ENCODE results near the gene ZNF485. TPM values are rescaled to one million over a fixed set of nuclear protein-coding genes. Genes with fewer than 3 reads are reported as not detected.
"Not testable (repeated sequence)": the region's sequence is repeated elsewhere in the genome, so short reads cannot be mapped to it uniquely, and the experiment has no call there.

Gene ZNF485
- total and polyA plus RNA-seq, 7 experiments from 2014 or later: 2.9 to 13.1 (median 6.0) TPM

- POLR2A ChIA-PET; DNase-seq; CTCF ChIA-PET; H3K4me1 Mint-ChIP-seq; intact Hi-C loops (cut with micrococcal nuclease); ATAC-seq; H3K4me3 ChIP-seq (ENCODE audit: low read length); H3K4me1 ChIP-seq (ENCODE audit: control insufficient read depth in 2 of 2, insufficient read depth in 2 of 2, low read length in 2 of 2); H3K4me3 Mint-ChIP-seq; H3K27ac ChIP-seq (ENCODE audit: low read depth, low read length); H3K27me3 Mint-ChIP-seq; H3K27me3 ChIP-seq (ENCODE audit: control insufficient read depth in 2 of 2, insufficient read depth in 2 of 2, low read length in 2 of 2); H3K36me3 ChIP-seq (ENCODE audit: control insufficient read depth in 2 of 3, insufficient read depth in 3 of 3, low read length in 3 of 3): not testable (repeated sequence)
- peaks cover 8 to 76% (median 35%) of the 10 kb centered on the region in 11 donors for H3K9me3 Mint-ChIP-seq
- H3K36me3 Mint-ChIP-seq: peaks cover 0 to 30% (median 6%) of the 10 kb centered on the region in 5 donors
- peak overlapping the region in 1 of 9 donors; percentile 12 for H3K27ac Mint-ChIP-seq
- H3K9me3 ChIP-seq (ENCODE audit: control insufficient read depth in 2 of 3, low read length in 3 of 3): peaks cover 0 to 12% (median 0%) of the 10 kb centered on the region in 3 experiments
Observed at GRCh38 chr10:43635816-43636215, 29.6 kb downstream of the ZNF485 start.

GRCh38 chr10:43640603-43641002 lies 34.4 kb downstream of the ZNF485 start:
- H3K9me3 ChIP-seq (ENCODE audit: control insufficient read depth in 2 of 3, low read length in 3 of 3): peaks cover 8 to 60% (median 17%) of the 10 kb centered on the region in 3 experiments
- H3K9me3 Mint-ChIP-seq: peaks cover under 1 to 93% (median 47%) of the 10 kb centered on the region in 11 donors
- intact Hi-C loops (cut with micrococcal nuclease): loop anchor here in 1 of 2 donors (10.0 kb wide), 1 partner anchor 506 kb away; the partner anchor contains the start of gene CSGALNACT2

GRCh38 chr10:43644252-43644651 lies 38.0 kb downstream of the ZNF485 start:
- intact Hi-C loops (cut with micrococcal nuclease): loop anchor here in 1 of 2 donors (10.0 kb wide), 1 partner anchor 509 kb away; the partner anchor contains the start of gene CSGALNACT2
- ATAC-seq (no peak), DNase-seq (no peak)
- CTCF ChIA-PET: no interaction called here
- peaks cover 23 to 50% (median 46%) of the 10 kb centered on the region in 5 donors for H3K36me3 Mint-ChIP-seq
- Histone ChIP-seq H3K9me3 (ENCODE audit: control insufficient read depth in 2 of 3, low read length in 3 of 3) (peaks cover 12 to 64% (median 17%) of the 10 kb centered on the region in 3 experiments), H3K4me3 (ENCODE audit: low read length) (no peak overlapping the region), H3K36me3 (ENCODE audit: control insufficient read depth in 2 of 3, insufficient read depth in 3 of 3, low read length in 3 of 3) (peaks cover 20 to 36% (median 21%) of the 10 kb centered on the region in 3 experiments), H3K4me1 (ENCODE audit: control insufficient read depth in 2 of 2, insufficient read depth in 2 of 2, low read length in 2 of 2) (peaks cover 5% of the 10 kb centered on the region in 2 donors), H3K27me3 (ENCODE audit: control insufficient read depth in 2 of 2, insufficient read depth in 2 of 2, low read length in 2 of 2) (no peaks in the 10 kb centered on the region), H3K27ac (ENCODE audit: low read depth, low read length) (no peak overlapping the region)
- H3K27me3 Mint-ChIP-seq: no peaks in the 10 kb centered on the region
- H3K9me3 Mint-ChIP-seq: peaks cover 6 to 80% (median 43%) of the 10 kb centered on the region in 11 donors
- H3K27ac Mint-ChIP-seq: peak overlapping the region in 2 of 9 donors; percentile 18 to 67
- H3K4me3 Mint-ChIP-seq: no peak overlapping the region
- peaks cover 6 to 26% (median 22%) of the 10 kb centered on the region in 7 donors for H3K4me1 Mint-ChIP-seq
- POLR2A ChIA-PET: no interaction called here

More at GRCh38 chr10:43640603-43641002, 34.4 kb downstream of the ZNF485 start:
- H3K27ac Mint-ChIP-seq: no peak overlapping the region
- peaks cover 16 to 28% (median 17%) of the 10 kb centered on the region in 3 experiments for H3K36me3 ChIP-seq (ENCODE audit: control insufficient read depth in 2 of 3, insufficient read depth in 3 of 3, low read length in 3 of 3)
- no peaks in the 10 kb centered on the region for H3K27me3 Mint-ChIP-seq
- peaks cover 12 to 45% (median 29%) of the 10 kb centered on the region in 5 donors for H3K36me3 Mint-ChIP-seq
- no peaks in the 10 kb centered on the region for H3K4me1 Mint-ChIP-seq
- POLR2A ChIA-PET: no interaction called here
- no peak overlapping the region for H3K4me3 ChIP-seq (ENCODE audit: low read length)
- no peak overlapping the region for H3K4me3 Mint-ChIP-seq
- H3K27ac ChIP-seq (ENCODE audit: low read depth, low read length): no peak overlapping the region
- no peaks in the 10 kb centered on the region for H3K4me1 ChIP-seq (ENCODE audit: control insufficient read depth in 2 of 2, insufficient read depth in 2 of 2, low read length in 2 of 2)
- ATAC-seq (no peak), DNase-seq (no peak)
- CTCF ChIA-PET: no interaction called here
- H3K27me3 ChIP-seq (ENCODE audit: control insufficient read depth in 2 of 2, insufficient read depth in 2 of 2, low read length in 2 of 2): no peaks in the 10 kb centered on the region

- peaks cover 20 to 36% (median 21%) of the 10 kb centered on the region in 3 experiments for H3K36me3 ChIP-seq (ENCODE audit: control insufficient read depth in 2 of 3, insufficient read depth in 3 of 3, low read length in 3 of 3)
- no peak overlapping the region for H3K27ac ChIP-seq (ENCODE audit: low read depth, low read length)
- peaks cover 8 to 31% (median 27%) of the 10 kb centered on the region in 7 donors for H3K4me1 Mint-ChIP-seq
- peaks cover 12 to 60% (median 17%) of the 10 kb centered on the region in 3 experiments for H3K9me3 ChIP-seq (ENCODE audit: control insufficient read depth in 2 of 3, low read length in 3 of 3)
- ChIA-PET POLR2A (interaction anchor here (1.3 kb wide), 1 partner anchor 72 kb away, joined by 4 read pairs; the partner anchor contains the start of gene ZNF239), CTCF (interaction anchor here (0.6 kb wide), 1 partner anchor 24 kb away, joined by 4 read pairs; no protein-coding TSS in a partner anchor)
- peaks cover 6 to 64% (median 36%) of the 10 kb centered on the region in 11 donors for H3K9me3 Mint-ChIP-seq
- DNase-seq (no peak), ATAC-seq (no peak)
- no peak overlapping the region for H3K4me3 ChIP-seq (ENCODE audit: low read length)
- H3K4me3 Mint-ChIP-seq: peak overlapping the region in 5 of 10 donors; percentile 17 to 61 (median 23)
- peaks cover 23 to 50% (median 46%) of the 10 kb centered on the region in 5 donors for H3K36me3 Mint-ChIP-seq
- intact Hi-C loops (cut with micrococcal nuclease): loop anchor here in 1 of 2 donors (5.0 to 10.0 kb wide), 2 partner anchors 249 to 511 kb away; partner anchors contain the start of gene CSGALNACT2
- no peaks in the 10 kb centered on the region for H3K27me3 ChIP-seq (ENCODE audit: control insufficient read depth in 2 of 2, insufficient read depth in 2 of 2, low read length in 2 of 2)
- H3K4me1 ChIP-seq (ENCODE audit: control insufficient read depth in 2 of 2, insufficient read depth in 2 of 2, low read length in 2 of 2): peaks cover 5% of the 10 kb centered on the region in 2 donors
- H3K27ac Mint-ChIP-seq: peak overlapping the region in 7 of 9 donors; percentile 1 to 59 (median 35)
- H3K27me3 Mint-ChIP-seq: peaks cover 0 to 3% (median 0%) of the 10 kb centered on the region in 5 donors
Observed at GRCh38 chr10:43645866-43646265, 39.6 kb downstream of the ZNF485 start.

- DNase-seq: no peak
- Mint-ChIP-seq H3K36me3 (peaks cover 23 to 49% (median 46%) of the 10 kb centered on the region in 5 donors), H3K4me3 (peak overlapping the region; percentile 86 to 95 (median 93)), H3K9me3 (peaks cover 6 to 50% (median 36%) of the 10 kb centered on the region in 11 donors), H3K4me1 (peaks cover 8 to 31% (median 27%) of the 10 kb centered on the region in 7 donors), H3K27me3 (peaks cover 0 to 3% (median 0%) of the 10 kb centered on the region in 5 donors), H3K27ac (peak overlapping the region; percentile 85 to 98 (median 90))
- H3K36me3 ChIP-seq (ENCODE audit: control insufficient read depth in 2 of 3, insufficient read depth in 3 of 3, low read length in 3 of 3): peaks cover 20 to 36% (median 21%) of the 10 kb centered on the region in 3 experiments
- H3K4me3 ChIP-seq (ENCODE audit: low read length): peak overlapping the region; percentile 70
- H3K4me1 ChIP-seq (ENCODE audit: control insufficient read depth in 2 of 2, insufficient read depth in 2 of 2, low read length in 2 of 2): peaks cover 5% of the 10 kb centered on the region in 2 donors
- no peak for ATAC-seq
- ChIA-PET CTCF (interaction anchor here (0.6 kb wide), 1 partner anchor 40 kb away, joined by 3 read pairs; no protein-coding TSS in a partner anchor), POLR2A (interaction anchor here (0.7 to 4.2 kb wide), 5 partner anchors 42 to 1321 kb away, joined by 3 to 35 read pairs (median 12); partner anchors contain the start of genes ZNF239 and ZNF485)
- H3K9me3 ChIP-seq (ENCODE audit: control insufficient read depth in 2 of 3, low read length in 3 of 3): peaks cover 12 to 43% (median 12%) of the 10 kb centered on the region in 3 experiments
- peak overlapping the region; percentile 94 for H3K27ac ChIP-seq (ENCODE audit: low read depth, low read length)
- H3K27me3 ChIP-seq (ENCODE audit: control insufficient read depth in 2 of 2, insufficient read depth in 2 of 2, low read length in 2 of 2): no peaks in the 10 kb centered on the region
- intact Hi-C loops (cut with micrococcal nuclease): loop anchor here in 1 of 2 donors (5.0 to 10.0 kb wide), 2 partner anchors 250 to 513 kb away; partner anchors contain the start of gene CSGALNACT2
Observed at GRCh38 chr10:43647576-43647975, 41.3 kb downstream of the ZNF485 start.

GRCh38 chr10:43648095-43648397 lies 41.8 kb downstream of the ZNF485 start:
- Mint-ChIP-seq H3K27me3 (peaks cover 0 to 3% (median 0%) of the 10 kb centered on the region in 5 donors), H3K4me1 (peaks cover 8 to 31% (median 27%) of the 10 kb centered on the region in 7 donors), H3K9me3 (peaks cover 6 to 45% (median 33%) of the 10 kb centered on the region in 11 donors), H3K36me3 (peaks cover 21 to 45% (median 42%) of the 10 kb centered on the region in 5 donors), H3K4me3 (peak overlapping the region; percentile 86 to 95 (median 93)), H3K27ac (peak overlapping the region; percentile 85 to 98 (median 90))
- ChIA-PET CTCF (no interaction called here), POLR2A (interaction anchor here (0.7 to 4.2 kb wide), 5 partner anchors 42 to 194 kb away, joined by 3 to 35 read pairs (median 12); partner anchors contain the start of genes ZNF239 and ZNF485)
- H3K27me3 ChIP-seq (ENCODE audit: control insufficient read depth in 2 of 2, insufficient read depth in 2 of 2, low read length in 2 of 2): no peaks in the 10 kb centered on the region
- intact Hi-C loops (cut with micrococcal nuclease): loop anchor here (1.0 to 10.0 kb wide), 11 partner anchors 24 to 1096 kb away; partner anchors contain the start of genes CSGALNACT2 (in 2 of the 2), ZNF239 (in 2 of the 2), ZNF33B (in 2 of the 2) and ZNF485 (in 2 of the 2)
- H3K27ac ChIP-seq (ENCODE audit: low read depth, low read length): peak overlapping the region; percentile 94
- H3K4me3 ChIP-seq (ENCODE audit: low read length): peak overlapping the region; percentile 70
- DNase-seq (no peak), ATAC-seq (no peak)
- peaks cover 5% of the 10 kb centered on the region in 2 donors for H3K4me1 ChIP-seq (ENCODE audit: control insufficient read depth in 2 of 2, insufficient read depth in 2 of 2, low read length in 2 of 2)
- H3K9me3 ChIP-seq (ENCODE audit: control insufficient read depth in 2 of 3, low read length in 3 of 3): peaks cover 12 to 39% (median 12%) of the 10 kb centered on the region in 3 experiments
- peaks cover 20 to 33% (median 21%) of the 10 kb centered on the region in 3 experiments for H3K36me3 ChIP-seq (ENCODE audit: control insufficient read depth in 2 of 3, insufficient read depth in 3 of 3, low read length in 3 of 3)

All from naive thymus-derived CD4-positive, alpha-beta T cell (primary cell).